ENCODE results near the gene SPATA2L. TPM values are rescaled to one million over a fixed set of nuclear protein-coding genes. Genes with fewer than 3 reads are reported as not detected.
"Not testable (repeated sequence)": the region's sequence is repeated elsewhere in the genome, so short reads cannot be mapped to it uniquely, and the experiment has no call there.

Gene SPATA2L
- total RNA-seq, 1 donor from 2014 or later: 15.4 TPM

DNA sequence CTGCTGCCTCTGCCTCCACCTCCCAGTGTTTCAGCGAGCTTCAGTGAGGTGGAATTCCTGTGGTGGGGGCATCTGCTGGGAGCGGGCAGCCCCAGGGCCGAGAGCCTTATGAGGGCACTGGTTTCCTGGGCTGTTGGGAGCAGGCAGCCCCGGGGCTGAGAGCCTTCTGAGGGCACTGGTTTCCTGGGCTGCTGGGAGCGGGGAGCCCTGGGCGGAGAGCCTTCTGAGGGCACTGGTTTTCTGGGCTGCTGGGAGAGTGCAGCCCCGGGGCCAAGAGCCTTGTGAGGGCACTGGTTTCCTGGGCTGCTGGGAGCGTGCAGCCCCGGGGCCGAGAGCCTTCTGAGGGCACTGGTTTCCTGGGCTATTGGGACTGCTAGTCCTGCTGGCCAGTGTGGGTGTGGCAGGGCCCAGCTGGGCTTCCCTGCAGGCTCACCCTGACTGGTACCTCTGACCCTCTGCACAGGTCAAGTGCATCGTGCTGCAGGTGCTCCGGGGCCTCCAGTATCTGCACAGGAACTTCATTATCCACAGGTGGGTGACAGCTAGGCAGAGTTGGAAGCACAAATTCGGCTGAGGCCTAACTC is 9.4 kb downstream of the SPATA2L start:
- no peak for DNase-seq (ENCODE audit: low read depth)

GRCh38 chr16:89691231-89691985 is 10.1 kb downstream of the SPATA2L start:
- no peak for DNase-seq (ENCODE audit: low read depth)

GRCh38 chr16:89690392-89690901 is 11.1 kb downstream of the SPATA2L start:
- no peak for DNase-seq (ENCODE audit: low read depth)

- not testable (repeated sequence) for DNase-seq (ENCODE audit: low read depth)
These were observed 11.9 kb downstream of the SPATA2L start for GRCh38 chr16:89689621-89690020.

DNA sequence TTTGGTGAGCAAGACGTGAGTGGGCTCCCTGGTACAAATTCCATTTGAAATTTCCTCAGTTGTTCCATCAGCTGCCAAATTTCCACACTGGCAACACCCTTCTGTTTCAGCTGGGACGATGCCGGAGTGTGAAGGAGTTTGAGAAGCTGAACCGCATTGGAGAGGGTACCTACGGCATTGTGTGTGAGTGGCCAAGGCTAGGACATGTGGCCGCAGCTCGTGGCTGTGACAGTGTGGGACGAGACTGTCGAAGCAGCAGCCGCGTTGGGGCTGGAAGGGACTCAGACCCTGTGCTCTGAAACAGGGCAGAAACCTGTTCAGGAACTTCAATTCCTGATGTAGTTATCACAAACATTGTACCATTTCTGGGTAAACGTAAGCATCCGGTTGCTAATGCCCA is 12.4 kb downstream of the SPATA2L start:
- DNase-seq (ENCODE audit: low read depth): no peak

- DNase-seq (ENCODE audit: low read depth): no peak
These were observed 13.1 kb downstream of the SPATA2L start for GRCh38 chr16:89688395-89688794.

DNA sequence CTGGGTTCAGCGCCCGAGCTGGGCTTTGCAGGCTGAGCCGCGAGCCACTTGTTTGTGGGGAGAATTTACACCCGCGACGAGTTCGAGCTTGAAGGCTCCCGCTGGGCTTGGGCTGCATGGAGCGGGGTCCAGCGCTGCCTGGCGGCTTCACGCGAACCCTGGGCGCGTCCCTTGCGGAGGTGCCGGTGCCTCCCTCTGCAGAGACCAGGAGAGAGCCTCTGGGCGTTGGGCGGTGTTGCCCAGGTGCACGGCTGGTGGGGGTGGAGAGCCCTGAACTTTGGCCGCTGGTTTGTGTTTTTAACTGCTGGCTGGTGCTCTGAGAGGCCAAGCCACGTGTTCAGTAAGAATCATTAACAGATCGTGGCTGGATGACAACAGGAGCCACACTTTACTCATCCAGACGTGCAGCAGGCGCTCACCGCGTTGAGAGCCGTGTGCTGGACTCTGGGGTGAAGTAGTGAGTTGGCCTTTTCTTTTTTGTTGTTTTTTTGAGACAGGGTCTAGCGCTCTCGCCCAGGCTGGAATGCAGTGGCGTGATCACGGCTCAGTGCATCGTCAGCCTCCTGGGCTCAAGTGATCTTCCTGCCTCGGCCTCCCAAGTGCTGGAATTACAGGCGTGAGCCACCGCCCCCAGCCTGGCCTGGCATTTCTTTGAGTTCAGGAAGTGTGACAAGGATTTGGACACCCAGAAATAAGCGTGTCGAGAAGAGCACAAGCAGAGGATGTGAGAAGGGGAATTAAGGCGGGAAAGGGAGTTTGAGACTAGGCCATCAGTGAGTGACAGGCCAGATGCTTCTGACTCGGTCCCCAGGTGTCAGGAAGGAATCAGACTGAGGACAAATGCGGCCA is 14.2 kb downstream of the SPATA2L start:
- DNase-seq (ENCODE audit: low read depth): peak; percentile 15

DNA sequence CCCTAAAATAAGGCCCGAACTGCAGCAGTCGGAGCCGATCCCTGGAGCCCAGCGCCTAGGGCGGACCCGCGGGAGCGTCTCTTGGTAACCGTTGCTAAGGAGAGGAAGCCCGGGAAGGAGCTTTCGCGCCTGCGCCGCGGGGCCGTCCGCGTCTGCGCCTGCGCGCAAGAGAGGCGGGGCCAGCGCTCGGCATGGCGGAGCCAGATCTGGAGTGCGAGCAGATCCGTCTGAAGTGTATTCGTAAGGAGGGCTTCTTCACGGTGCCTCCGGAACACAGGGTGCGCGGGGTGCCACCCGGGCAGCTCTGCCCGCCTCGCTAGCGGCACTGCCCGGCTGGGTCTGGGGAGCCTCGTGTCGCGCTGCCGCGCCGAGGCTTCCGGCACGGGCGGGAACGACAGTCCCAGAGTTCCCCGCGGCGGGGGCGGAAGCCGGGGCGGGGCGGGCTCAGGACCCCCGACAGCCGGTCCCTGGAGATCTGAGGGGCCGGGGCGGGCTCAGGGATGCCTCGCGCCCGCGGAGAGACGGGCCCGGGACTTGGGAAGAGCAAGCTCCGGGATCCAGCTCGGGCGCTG is 14.9 kb downstream of the SPATA2L start, which contains the start of gene CDK10:
Gene CDK10, plus strand, starts transcription at position 170 of the 572 bp plus-strand sequence. Its CDS starts 22 bp downstream, at position 192.
- DNase-seq (ENCODE audit: low read depth): peak; percentile 88

GRCh38 chr16:89685916-89686315 is 15.6 kb downstream of the SPATA2L start:
- DNase-seq (ENCODE audit: low read depth): no peak

- DNase-seq (ENCODE audit: low read depth): no peak
These were observed 23.2 kb downstream of the SPATA2L start for GRCh38 chr16:89678258-89678657.

GRCh38 chr16:89672177-89672941 is 29.1 kb downstream of the SPATA2L start:
- no peak for DNase-seq (ENCODE audit: low read depth)

- DNase-seq (ENCODE audit: low read depth): not testable (repeated sequence)
These were observed 29.9 kb downstream of the SPATA2L start for GRCh38 chr16:89671565-89671964.

DNA sequence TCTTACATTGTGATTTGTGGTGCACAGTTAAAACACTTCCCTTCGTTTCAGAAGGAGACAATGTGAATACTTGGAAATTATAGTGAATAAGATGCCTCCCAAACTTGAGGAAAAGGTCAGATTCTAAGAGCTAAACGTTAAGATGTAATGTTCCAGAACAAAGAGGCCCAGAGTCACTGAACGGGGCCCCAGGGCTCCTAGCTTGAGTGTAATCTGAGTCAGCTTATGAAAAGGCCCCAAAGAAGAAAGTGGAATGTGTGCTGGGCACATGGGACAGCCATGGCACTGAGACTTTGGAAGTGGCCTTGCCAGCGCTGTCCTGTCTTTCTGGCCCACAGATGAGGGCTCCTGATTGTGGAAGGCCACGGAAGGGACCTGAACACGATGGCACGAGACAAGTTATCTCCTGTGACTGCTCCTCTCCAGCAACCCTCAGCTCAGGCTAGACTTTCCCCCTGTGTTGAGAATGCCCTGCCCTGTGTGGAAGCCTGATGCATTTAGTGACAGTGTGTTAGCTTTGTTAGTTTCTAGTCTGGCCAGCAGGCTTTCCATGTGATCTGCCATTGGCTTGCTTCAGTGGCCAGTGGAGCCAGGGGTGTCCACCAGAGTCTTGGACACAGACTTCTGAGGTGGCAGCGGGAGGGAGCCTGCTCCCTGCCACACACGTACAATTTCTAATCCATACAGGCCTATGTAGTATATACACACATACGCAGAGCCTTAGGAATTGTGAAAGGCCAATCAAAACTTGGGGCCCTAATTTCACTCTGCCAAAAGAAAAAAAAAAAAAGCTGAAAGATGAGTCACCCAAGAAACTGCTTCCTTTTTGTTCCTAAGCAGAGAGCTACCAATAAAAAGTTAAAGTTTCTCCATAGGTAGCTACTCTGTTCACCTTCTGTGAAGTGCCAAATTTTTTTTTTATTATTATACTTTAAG is 30.7 kb downstream of the SPATA2L start:
- no peak for DNase-seq (ENCODE audit: low read depth)

GRCh38 chr16:89669755-89670154 is 31.8 kb downstream of the SPATA2L start:
- DNase-seq (ENCODE audit: low read depth): no peak

DNA sequence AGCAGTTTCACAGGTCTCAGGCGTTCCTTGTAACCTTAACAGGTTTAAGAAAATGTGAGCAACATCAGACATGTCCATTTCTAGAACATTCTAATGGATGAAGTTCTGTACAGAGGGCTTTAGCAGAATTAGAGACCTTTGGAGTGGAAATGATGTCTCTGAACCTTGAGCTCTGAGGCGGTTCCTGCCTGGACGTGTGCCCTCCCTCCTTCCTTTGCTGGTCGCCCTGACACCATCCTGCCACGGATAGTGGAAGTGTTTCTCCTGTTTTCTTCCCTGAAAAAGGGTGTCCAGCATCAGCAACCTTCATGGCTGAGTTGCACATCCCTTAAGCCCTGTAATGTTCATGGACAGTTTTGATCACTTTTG is 32.7 kb downstream of the SPATA2L start:
- DNase-seq (ENCODE audit: low read depth): no peak

GRCh38 chr16:89667633-89668032 is 33.9 kb downstream of the SPATA2L start:
- no peak for DNase-seq (ENCODE audit: low read depth)

- not testable (repeated sequence) for DNase-seq (ENCODE audit: low read depth)
These were observed 34.5 kb downstream of the SPATA2L start for GRCh38 chr16:89667000-89667399.

- DNase-seq (ENCODE audit: low read depth): not testable (repeated sequence)
These were observed 37.3 kb downstream of the SPATA2L start for GRCh38 chr16:89664238-89664637.

GRCh38 chr16:89661215-89661614 is 40.3 kb downstream of the SPATA2L start:
- DNase-seq (ENCODE audit: low read depth): no peak
